GM12878 (cell line): ENCODE data around the gene KRTAP13-4. TPM values are rescaled to one million over a fixed set of nuclear protein-coding genes. Genes with fewer than 3 reads are reported as not detected.

Experiments used
- ATAC-seq: fragments of 200-7000 bp; cut with Tn5 transposase; 3 replicates; pipeline ENCODE4 v1.9.1; 2020; ENCODE audit warnings: mild to moderate bottlenecking, moderate library complexity
- BruUV-seq: library from RNA; stranded (reverse); fragments of 400-500 nt; replicated peaks from 2 replicates; lab custom pipeline; 2021; lab: Mats Ljungman, UMichigan
- CTCF ChIA-PET: fragments of 300-600 bp; sonication (Branson Sonifier 250); formaldehyde crosslinking; extraction: SDS; loops from one replicate; lab custom pipeline; 2021; ENCODE audit warnings: inconsistent platforms; lab: Yijun Ruan, JAX
- POLR2A ChIA-PET: fragments of 350-600 bp; formaldehyde crosslinking; extraction: SDS; loops from one replicate; lab custom pipeline; 2021; ENCODE audit warnings: inconsistent platforms; lab: Charles Lee
- RAD21 ChIA-PET: fragments of 300-600 bp; sonication (Branson Sonifier 250); formaldehyde crosslinking; loops from one replicate; lab custom pipeline; 2023; ENCODE audit warnings: antibody characterized with exemption; ENCODE audit not compliant: unreplicated experiment; lab: Charles Lee
- SMC1A ChIA-PET: fragments of 300-600 bp; sonication (Branson Sonifier 250); formaldehyde crosslinking; loops from one replicate; lab custom pipeline; 2023; ENCODE audit not compliant: unreplicated experiment, uncharacterized antibody; lab: Charles Lee
- DNase-seq: peaks from one replicate; pipeline ENCODE4 v3.0.0-alpha.2; 2011; ENCODE audit warnings: low read depth, low spot score
- FAIRE-seq: peaks from 3 replicates; lab custom pipeline; 2011; peaks lifted over from hg19 to GRCh38; lab: Jason Lieb, UNC
- H2AFZ ChIP-seq: 2 replicates; pipeline ENCODE4 v1.6.0; 2011; ENCODE audit warnings: low read depth, low read length, control low read depth; ENCODE audit not compliant: control insufficient read depth
- H3K27ac ChIP-seq: 2 replicates; pipeline ENCODE4 v1.5.1; 2011; ENCODE audit warnings: control low read depth; ENCODE audit not compliant: control insufficient read depth, insufficient read depth
- H3K27me3 ChIP-seq, 2 experiments: replicated peaks in 1 of 2; 2 replicates each; pipeline versions ENCODE4 v1.6.0 to v1.6.1; 2011; ENCODE audit warnings: low read length in 1 of 2; ENCODE audit not compliant: control insufficient read depth in 2 of 2, insufficient read depth in 2 of 2
- H3K36me3 ChIP-seq, 2 experiments: 2 replicates each; pipeline ENCODE4 v1.5.1; 2011; ENCODE audit warnings: low read length in 1 of 2; ENCODE audit not compliant: control insufficient read depth in 2 of 2, insufficient read depth in 2 of 2
- H3K4me1 ChIP-seq: 2 replicates; pipeline ENCODE4 v1.6.1; 2011; ENCODE audit warnings: mild to moderate bottlenecking, low read length, moderate library complexity, mixed read lengths; ENCODE audit not compliant: control insufficient read depth, insufficient read depth
- H3K4me2 ChIP-seq: 2 replicates; pipeline ENCODE4 v1.6.0; 2011; ENCODE audit warnings: control low read depth; ENCODE audit not compliant: control insufficient read depth, insufficient read depth
- H3K4me3 ChIP-seq: fragments of 200-600 bp; sonication (generic); 2 replicates; pipeline ENCODE4 v1.5.1; 2016
- H3K79me2 ChIP-seq: 2 replicates; pipeline ENCODE4 v1.6.0; 2011; ENCODE audit warnings: low read length; ENCODE audit not compliant: control insufficient read depth, insufficient read depth
- H3K9ac ChIP-seq: 2 replicates; pipeline ENCODE4 v1.8.0; 2011; ENCODE audit warnings: low read length, control low read depth, mixed read lengths; ENCODE audit not compliant: control insufficient read depth, insufficient read depth
- H3K9me3 ChIP-seq: replicated peaks from 3 replicates; pipeline ENCODE4 v1.5.1; 2011; ENCODE audit warnings: mild to moderate bottlenecking, low read length; ENCODE audit not compliant: control insufficient read depth, insufficient read depth
- H4K20me1 ChIP-seq: 2 replicates; pipeline ENCODE4 v1.6.0; 2011; ENCODE audit not compliant: control insufficient read depth, insufficient read depth
- KDM1A ChIP-seq: fragments of 200-600 bp; sonication (generic); IDR thresholded peaks from 2 replicates; pipeline ENCODE4 v1.6.1; 2016; ENCODE audit warnings: borderline replicate concordance
- TAF1 ChIP-seq: IDR thresholded peaks from 2 replicates; pipeline ENCODE4 v1.6.1; 2011; ENCODE audit warnings: mild to moderate bottlenecking, low read depth, low read length, borderline replicate concordance
- WGBS: methylation state at CpG from one replicate; pipeline ENCODE4 v1.1.6; 2016; ENCODE audit warnings: low lambda C conversion rate; ENCODE audit not compliant: insufficient replicate concordance, insufficient coverage; ENCODE audit errors: missing lambda C conversion rate; 5-methylcytosine and 5-hydroxymethylcytosine counted together
- in situ Hi-C: fragments of 300-500 bp; cut with MboI; formaldehyde crosslinking; loops from 9 replicates; pipeline ENCODE4 v1.14.3; 2018; ENCODE audit warnings: mixed read lengths
- intact Hi-C: fragments of 100-400 bp; cut with micrococcal nuclease; formaldehyde crosslinking; loops from one replicate; pipeline ENCODE4 v1.14.2; 2022; ENCODE audit not compliant: unreplicated experiment
- polyA plus RNA-seq, 11 experiments: library from polyadenylated mRNA; depleted of rRNA in 4 of 11; unstranded in 6 of 11; stranded (reverse) in 5 of 11; fragments of >200 nt; fragmentation: Nextera tagmentation in 4 of 11; fragmentation: Illumina TruSeq in 1 of 11; extraction: Ambion mirVana in 4 of 11; extraction: Trizol in 1 of 11; gene quantifications; 1 replicate in 1 of 11; 2 replicates in 10 of 11; pipeline versions ENCODE4 v1.2.1 to v1.2.3, GENCODE V29; 2011 to 2016; ENCODE audit warnings: inconsistent platforms in 2 of 11, missing spikeins in 2 of 11, low read depth in 1 of 11
- total RNA-seq, 4 experiments: library from RNA; depleted of rRNA in 3 of 4; stranded (reverse); fragments of >200 nt in 3 of 4; fragmentation: Illumina TruSeq in 1 of 4; extraction: Trizol in 1 of 4; gene quantifications; 2 replicates each; pipeline versions ENCODE4 v1.2.1 to v1.2.3, GENCODE V29; 2013 to 2021
- TF ChIP-seq, protein P1 (sequence below): fragments of 450-650 bp; formaldehyde crosslinking; IDR thresholded peaks from 2 replicates; pipeline ENCODE4 v1.4.0; 2022; ENCODE audit warnings: mild to moderate bottlenecking, moderate library complexity
- TF ChIP-seq, protein P2 (sequence below), 3 experiments: IDR thresholded peaks in 2 of 3; conservative IDR thresholded peaks in 1 of 3; 2 replicates each; pipeline ENCODE4 v1.5.1; 2011; ENCODE audit warnings: low read depth in 3 of 3, low read length in 3 of 3, mild to moderate bottlenecking in 3 of 3, control low read depth in 2 of 3, moderate library complexity in 2 of 3, inconsistent platforms in 1 of 3, mixed read lengths in 1 of 3; ENCODE audit not compliant: control insufficient read depth in 2 of 3, insufficient read depth in 1 of 3; ENCODE audit errors: extremely low read depth in 1 of 3

KRTAP13-4 gene
- total and polyA plus RNA-seq, 10 of the 15 experiments (the other 5 are each of a cell fraction or from before 2014, with no cell fraction given), result not detected

DNA sequence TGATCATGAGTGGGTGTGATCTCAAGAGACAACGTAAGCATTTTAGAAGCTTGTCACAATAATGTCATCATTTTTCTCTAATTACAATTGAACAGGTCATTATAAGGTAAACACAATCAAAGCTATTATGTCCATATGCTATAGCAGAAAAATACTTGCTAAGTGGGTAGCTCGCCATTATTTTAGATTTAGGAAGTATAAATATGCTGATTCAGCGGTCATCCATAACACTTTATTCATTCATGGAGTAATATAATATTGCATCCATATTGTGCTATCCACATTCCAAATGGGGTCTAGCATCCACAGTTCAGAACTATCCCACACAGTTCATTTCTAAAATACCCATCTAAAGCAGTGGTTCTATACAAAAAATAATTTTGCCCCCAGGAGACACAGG, 18.5 kb downstream of the KRTAP13-4 start (continued):
- TF ChIP-seq, protein P1, sequence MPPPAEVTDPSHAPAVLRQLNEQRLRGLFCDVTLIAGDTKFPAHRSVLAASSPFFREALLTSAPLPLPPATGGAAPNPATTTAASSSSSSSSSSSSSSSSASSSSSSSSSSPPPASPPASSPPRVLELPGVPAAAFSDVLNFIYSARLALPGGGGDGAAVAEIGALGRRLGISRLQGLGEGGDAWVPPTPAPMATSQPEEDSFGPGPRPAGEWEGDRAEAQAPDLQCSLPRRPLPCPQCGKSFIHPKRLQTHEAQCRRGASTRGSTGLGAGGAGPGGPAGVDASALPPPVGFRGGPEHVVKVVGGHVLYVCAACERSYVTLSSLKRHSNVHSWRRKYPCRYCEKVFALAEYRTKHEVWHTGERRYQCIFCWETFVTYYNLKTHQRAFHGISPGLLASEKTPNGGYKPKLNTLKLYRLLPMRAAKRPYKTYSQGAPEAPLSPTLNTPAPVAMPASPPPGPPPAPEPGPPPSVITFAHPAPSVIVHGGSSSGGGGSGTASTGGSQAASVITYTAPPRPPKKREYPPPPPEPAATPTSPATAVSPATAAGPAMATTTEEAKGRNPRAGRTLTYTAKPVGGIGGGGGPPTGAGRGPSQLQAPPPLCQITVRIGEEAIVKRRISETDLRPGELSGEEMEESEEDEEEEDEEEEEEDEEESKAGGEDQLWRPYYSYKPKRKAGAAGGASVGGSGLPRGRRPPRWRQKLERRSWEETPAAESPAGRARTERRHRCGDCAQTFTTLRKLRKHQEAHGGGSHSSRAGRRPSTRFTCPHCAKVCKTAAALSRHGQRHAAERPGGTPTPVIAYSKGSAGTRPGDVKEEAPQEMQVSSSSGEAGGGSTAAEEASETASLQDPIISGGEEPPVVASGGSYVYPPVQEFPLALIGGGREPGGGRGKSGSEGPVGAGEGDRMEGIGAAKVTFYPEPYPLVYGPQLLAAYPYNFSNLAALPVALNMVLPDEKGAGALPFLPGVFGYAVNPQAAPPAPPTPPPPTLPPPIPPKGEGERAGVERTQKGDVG (CRISPR knock-in tag), result no peak
- TF ChIP-seq KDM1A, result no peak

DNA sequence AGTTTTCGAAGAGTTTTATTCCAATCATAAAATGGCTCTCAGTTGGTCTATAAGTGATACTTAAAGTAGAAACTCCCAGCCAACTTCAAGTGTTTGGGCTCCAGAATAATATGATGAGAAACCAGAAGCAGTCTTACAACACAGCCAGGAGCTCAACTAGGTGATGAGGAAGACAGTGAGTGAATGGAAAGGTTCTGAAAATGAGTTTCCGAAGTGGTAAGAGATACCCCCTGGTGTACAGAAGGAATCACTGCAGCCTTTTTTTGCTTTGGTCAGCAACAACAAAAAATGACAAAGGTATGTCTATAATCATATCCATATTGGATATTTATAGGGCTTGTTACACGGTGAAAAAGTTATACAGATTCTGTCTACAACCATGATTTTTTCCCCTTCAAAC, 33.7 kb downstream of the KRTAP13-4 start:
- Histone ChIP-seq H3K27ac (no peak overlapping the region), H3K9ac (no peak overlapping the region), H3K36me3 (no peaks in the 10 kb centered on the region), H2AFZ (no peak overlapping the region), H3K4me1 (no peaks in the 10 kb centered on the region), H3K4me2 (no peak overlapping the region), H4K20me1 (no peaks in the 10 kb centered on the region), H3K27me3 (no peaks in the 10 kb centered on the region), H3K79me2 (no peaks in the 10 kb centered on the region), H3K4me3 (no peak overlapping the region), H3K9me3 (no peaks in the 10 kb centered on the region)
- no peak for TF ChIP-seq TAF1
- TF ChIP-seq, protein P2, sequence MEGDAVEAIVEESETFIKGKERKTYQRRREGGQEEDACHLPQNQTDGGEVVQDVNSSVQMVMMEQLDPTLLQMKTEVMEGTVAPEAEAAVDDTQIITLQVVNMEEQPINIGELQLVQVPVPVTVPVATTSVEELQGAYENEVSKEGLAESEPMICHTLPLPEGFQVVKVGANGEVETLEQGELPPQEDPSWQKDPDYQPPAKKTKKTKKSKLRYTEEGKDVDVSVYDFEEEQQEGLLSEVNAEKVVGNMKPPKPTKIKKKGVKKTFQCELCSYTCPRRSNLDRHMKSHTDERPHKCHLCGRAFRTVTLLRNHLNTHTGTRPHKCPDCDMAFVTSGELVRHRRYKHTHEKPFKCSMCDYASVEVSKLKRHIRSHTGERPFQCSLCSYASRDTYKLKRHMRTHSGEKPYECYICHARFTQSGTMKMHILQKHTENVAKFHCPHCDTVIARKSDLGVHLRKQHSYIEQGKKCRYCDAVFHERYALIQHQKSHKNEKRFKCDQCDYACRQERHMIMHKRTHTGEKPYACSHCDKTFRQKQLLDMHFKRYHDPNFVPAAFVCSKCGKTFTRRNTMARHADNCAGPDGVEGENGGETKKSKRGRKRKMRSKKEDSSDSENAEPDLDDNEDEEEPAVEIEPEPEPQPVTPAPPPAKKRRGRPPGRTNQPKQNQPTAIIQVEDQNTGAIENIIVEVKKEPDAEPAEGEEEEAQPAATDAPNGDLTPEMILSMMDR (IDR thresholded peaks at IDR 0.05 in 2 of 3, conservative IDR thresholded peaks at IDR 0.05 in 1 of 3; ENCODE audit: control insufficient read depth in 2 of 3, extremely low read depth in 1 of 3, insufficient read depth in 1 of 3, low read depth in 3 of 3, low read length in 3 of 3), result peak; percentile 29 to 39 (median 37); a peak in 3 of 6 replicates
- ATAC-seq (peak; percentile 22; the same call in 2 of the 3 replicates), DNase-seq (no peak), FAIRE-seq (no peak)
- no TSS peak for BruUV-seq
- 0% methylated on average over 3 of the region's 3 CpGs for WGBS
- in situ Hi-C loops, result no loop called here
- CTCF ChIA-PET, result interaction anchor here (0.7 to 1.0 kb wide), 2 partner anchors 123 to 349 kb away, joined by 3 read pairs; partner anchors contain the start of gene KRTAP8-1
- intact Hi-C loops, result loop anchor here (2.0 kb wide), 1 partner anchor 123 kb away; no protein-coding TSS in a partner anchor
- RAD21 ChIA-PET, result no interaction called here
- SMC1A ChIA-PET, result no interaction called here
- POLR2A ChIA-PET, result no interaction called here
